Left ventricle myocardium superior (tissue), 1 donor: Measurements from ENCODE around the gene PXYLP1. TPM values are rescaled to one million over a fixed set of nuclear protein-coding genes. Genes with fewer than 3 reads are reported as not detected.
A peak's percentile ranks its signal among the peaks of the same experiment; 100 is the strongest.

ENCODE experiments used
- ATAC-seq: fragments of 200-7000 bp; cut with Tn5 transposase; one replicate; pipeline ENCODE4 v1.9.1; 2020; ENCODE audit warnings: mild to moderate bottlenecking, moderate library complexity
- DNase-seq: peaks from one replicate; pipeline ENCODE4 v3.0.0-alpha.2; 2020
- intact Hi-C: fragments of 100-400 bp; cut with micrococcal nuclease; formaldehyde crosslinking; loops from one replicate; pipeline ENCODE4 v1.11.0; 2022
- total RNA-seq: library from RNA; stranded (reverse); fragmentation: NEBNext Ultra II Directional; extraction: Animal tissue kit (Norgen Biotek cat#: 25700); gene quantifications from one replicate; pipeline ENCODE4 v1.2.1, GENCODE V29; 2021
- donor health status: DM: no; HTN: yes; CAD: no; lungs with severe emphysema.

The PXYLP1 gene
- total RNA-seq, 1 donor from 2014 or later: 12.3 TPM

- DNase-seq: no peak
Observed at GRCh38 chr3:141266797-141267555, 35.4 kb downstream of the PXYLP1 start.

GRCh38 chr3:141267629-141268028 is 36.0 kb downstream of the PXYLP1 start:
- ATAC-seq (no peak), DNase-seq (no peak)
- intact Hi-C loops: no loop called here

More at GRCh38 chr3:141266797-141267555, 35.4 kb downstream of the PXYLP1 start:
- ATAC-seq: no peak
- intact Hi-C loops: no loop called here

DNA sequence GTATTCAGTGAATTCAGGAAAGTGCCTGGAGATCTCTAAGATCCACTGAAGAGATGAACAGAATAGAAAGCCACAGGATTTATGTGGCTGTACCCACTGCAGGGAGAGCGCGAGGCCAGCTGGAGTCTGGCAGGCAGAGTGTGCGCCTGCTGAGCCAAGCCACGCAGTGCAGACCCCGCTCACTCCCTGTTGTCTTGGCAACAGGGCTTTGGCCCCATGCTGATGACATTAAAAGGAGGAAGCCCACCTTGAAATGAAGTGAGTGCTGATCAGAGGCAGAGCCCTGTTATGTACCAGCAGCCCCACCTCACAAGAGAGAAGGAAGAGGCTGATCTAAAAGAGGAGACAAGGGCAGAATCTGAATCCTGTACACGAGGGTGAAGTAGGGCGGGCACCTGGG is 36.7 kb downstream of the PXYLP1 start:
- peak; percentile 10 for ATAC-seq
- intact Hi-C loops: no loop called here
- no peak for DNase-seq

- intact Hi-C loops: no loop called here
- DNase-seq: no peak
- ATAC-seq: no peak
Observed at GRCh38 chr3:141268791-141269190, 37.2 kb downstream of the PXYLP1 start.

DNA sequence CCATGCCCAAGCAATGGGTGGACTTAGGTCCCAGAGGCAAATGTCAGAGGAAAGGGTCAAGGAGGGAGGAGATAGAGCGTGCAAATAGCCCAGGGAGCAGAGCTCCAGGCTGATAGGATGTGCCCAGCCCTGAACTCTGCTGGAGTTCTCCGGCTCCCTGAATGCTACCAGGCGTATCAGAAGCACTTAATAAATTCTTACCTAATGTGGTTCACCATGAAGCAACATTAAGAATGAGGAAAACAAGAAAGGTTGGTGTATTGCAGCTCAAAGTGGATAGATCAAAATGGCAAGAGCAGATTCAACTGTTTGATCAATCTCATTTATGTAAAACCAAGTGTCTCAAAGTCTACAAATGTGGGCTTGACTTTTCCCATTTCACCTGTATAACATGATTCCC is 38.3 kb downstream of the PXYLP1 start:
- ATAC-seq (no peak), DNase-seq (no peak)
- intact Hi-C loops: no loop called here

DNA sequence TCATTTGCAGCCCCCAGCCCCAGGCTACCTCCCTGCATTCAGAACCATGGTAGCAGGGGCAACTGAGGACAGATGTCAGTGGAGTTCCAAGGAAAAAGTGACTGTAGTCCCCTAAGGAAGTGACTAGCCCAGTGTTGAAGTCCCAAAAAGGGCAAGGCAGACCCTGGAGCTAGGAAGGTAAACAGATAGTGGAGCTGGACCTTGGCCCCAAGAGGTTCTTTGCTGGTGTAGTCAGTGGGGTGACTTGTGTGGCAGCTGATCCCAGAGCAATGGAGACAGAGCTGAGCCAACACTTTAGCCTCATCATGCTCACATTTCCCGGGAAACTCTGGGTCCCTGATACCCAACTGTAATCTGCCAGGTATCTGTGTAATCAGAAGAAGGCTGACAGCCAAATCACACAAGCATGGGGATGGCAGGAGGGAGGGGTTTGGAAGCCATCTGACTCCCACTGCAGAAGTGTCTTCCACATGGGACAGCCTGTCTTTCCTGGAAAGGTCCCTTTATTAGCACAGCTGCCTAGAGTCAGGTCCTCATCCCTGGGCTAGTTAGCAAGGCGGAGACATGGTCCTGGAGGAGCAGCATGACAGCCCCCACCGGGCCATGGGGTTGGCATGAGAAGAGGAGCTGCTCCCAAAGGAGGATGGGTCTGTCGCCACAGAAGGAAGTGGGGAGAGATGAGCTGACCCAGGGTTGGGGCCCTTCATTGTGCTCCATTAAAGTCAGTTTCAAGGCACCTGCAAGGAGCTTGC is 39.8 kb downstream of the PXYLP1 start:
- intact Hi-C loops: no loop called here
- DNase-seq (no peak), ATAC-seq (no peak)

DNA sequence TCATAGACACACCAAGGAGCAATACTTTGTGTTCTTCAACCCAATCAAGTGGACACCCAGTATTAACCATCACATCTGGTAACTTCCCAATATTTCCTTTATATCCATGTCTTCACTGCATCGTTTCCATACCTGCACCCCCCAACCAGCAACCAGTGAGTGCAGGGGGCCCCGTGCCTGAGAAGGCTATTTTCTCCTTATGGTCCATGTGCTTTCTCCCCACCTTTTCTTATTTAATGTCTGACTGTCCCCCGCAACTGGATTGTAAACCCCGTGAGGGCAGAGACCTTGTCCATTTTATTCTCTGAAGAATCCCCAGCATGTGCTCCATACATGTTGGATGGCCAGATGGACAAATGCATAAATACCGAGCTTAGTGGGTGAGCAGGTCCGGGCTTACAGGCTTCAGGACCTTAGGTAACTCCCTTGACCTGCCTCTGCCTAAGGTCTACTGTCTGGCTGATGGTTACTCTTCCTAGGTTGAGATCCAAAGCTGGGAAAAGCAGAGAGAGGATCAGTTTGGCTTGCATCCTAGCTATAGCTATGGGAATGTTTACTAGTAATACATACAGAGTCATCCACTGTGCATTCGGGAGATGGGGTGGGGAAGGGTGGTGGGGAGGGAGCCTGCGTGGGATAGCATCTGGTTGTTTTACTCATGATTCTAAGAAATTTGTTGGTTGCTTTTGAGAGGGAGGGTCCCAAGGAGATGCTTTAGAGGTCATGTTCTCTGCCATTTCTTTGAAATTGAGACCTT is 41.5 kb downstream of the PXYLP1 start:
- intact Hi-C loops: no loop called here
- DNase-seq (no peak), ATAC-seq (no peak)

GRCh38 chr3:141273700-141274410 is 42.2 kb downstream of the PXYLP1 start:
- intact Hi-C loops: no loop called here
- no peak for DNase-seq
- no peak for ATAC-seq

- intact Hi-C loops: loop anchor here (5.0 kb wide), 1 partner anchor 42 kb away; the partner anchor contains the start of gene PXYLP1
- no peak for ATAC-seq
- no peak for DNase-seq
Observed at GRCh38 chr3:141274411-141275031, 42.9 kb downstream of the PXYLP1 start.

- ATAC-seq (peak; percentile 28), DNase-seq (no peak)
- intact Hi-C loops: loop anchor here (5.0 kb wide), 1 partner anchor 43 kb away; the partner anchor contains the start of gene PXYLP1
Observed at GRCh38 chr3:141275032-141275422, 43.4 kb downstream of the PXYLP1 start.

DNA sequence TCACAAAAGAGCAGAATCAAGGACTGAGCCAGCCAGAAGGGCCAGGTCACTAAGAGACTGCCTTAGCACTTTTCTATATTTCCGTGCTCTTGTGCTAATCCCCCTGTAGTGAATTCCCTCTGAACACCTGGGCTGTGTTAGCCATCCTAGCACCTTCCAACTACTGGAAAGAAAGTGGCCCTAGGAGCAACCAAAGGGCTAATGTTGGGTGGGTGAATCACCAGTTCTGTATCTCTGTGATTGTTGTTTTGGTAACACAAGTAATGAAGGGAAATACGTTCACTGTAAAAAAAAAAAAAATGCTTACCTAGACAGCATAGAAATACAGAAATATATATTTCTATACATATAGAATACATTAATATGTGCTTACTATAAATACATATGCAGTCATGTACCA is 43.9 kb downstream of the PXYLP1 start:
- DNase-seq (no peak), ATAC-seq (no peak)
- intact Hi-C loops: loop anchor here (5.0 kb wide), 1 partner anchor 43 kb away; the partner anchor contains the start of gene PXYLP1

GRCh38 chr3:141275973-141276372 is 44.3 kb downstream of the PXYLP1 start:
- intact Hi-C loops: loop anchor here (5.0 kb wide), 1 partner anchor 44 kb away; the partner anchor contains the start of gene PXYLP1
- ATAC-seq: no peak
- DNase-seq: no peak

- DNase-seq: no peak
- intact Hi-C loops: loop anchor here (5.0 kb wide), 1 partner anchor 44 kb away; the partner anchor contains the start of gene PXYLP1
- ATAC-seq: no peak
Observed at GRCh38 chr3:141276398-141276797, 44.8 kb downstream of the PXYLP1 start.

GRCh38 chr3:141277451-141277850 is 45.8 kb downstream of the PXYLP1 start:
- intact Hi-C loops: loop anchor here (5.0 kb wide), 1 partner anchor 45 kb away; the partner anchor contains the start of gene PXYLP1
- DNase-seq (no peak), ATAC-seq (no peak)

- intact Hi-C loops: loop anchor here (5.0 kb wide), 1 partner anchor 46 kb away; the partner anchor contains the start of gene PXYLP1
- ATAC-seq: no peak
- DNase-seq: no peak
Observed at GRCh38 chr3:141278196-141279076, 46.8 kb downstream of the PXYLP1 start.

- DNase-seq (no peak), ATAC-seq (peak; percentile 61)
- intact Hi-C loops: loop anchor here (5.0 kb wide), 1 partner anchor 47 kb away; the partner anchor contains the start of gene PXYLP1
Observed at GRCh38 chr3:141279077-141279967, 47.7 kb downstream of the PXYLP1 start.
